IMR-90 (cell line): Measurements from ENCODE around the gene FXYD1. TPM values are rescaled to one million over a fixed set of nuclear protein-coding genes. Genes with fewer than 3 reads are reported as not detected.

Source experiments
- RAD21 ChIP-seq: IDR thresholded peaks from 2 replicates; pipeline ENCODE4 v1.6.1; 2012; ENCODE audit warnings: low read length, improper control_type of control experiment
- polyA plus RNA-seq, 3 experiments: library from polyadenylated mRNA; depleted of rRNA; stranded (reverse); fragments of >200 nt; gene quantifications; 2 replicates each; pipeline ENCODE4 v1.2.3, GENCODE V29; 2012; ENCODE audit warnings: low replicate concordance in 1 of 3
- total RNA-seq: library from RNA; depleted of rRNA; stranded (reverse); fragments of >200 nt; gene quantifications from 2 replicates; pipeline ENCODE4 v1.2.3, GENCODE V29; 2012
- TF ChIP-seq, protein P1 (sequence below): fragments of 150-350 bp; IDR thresholded peaks from 2 replicates; pipeline ENCODE4 v1.6.1; 2017; ENCODE audit warnings: mild to moderate bottlenecking, antibody characterized with exemption, low read length, low read depth

FXYD1 gene
- total and polyA plus RNA-seq, 2 of the 4 experiments (the other 2 are of a cell fraction) = 0.18 to 3.9 TPM

DNA sequence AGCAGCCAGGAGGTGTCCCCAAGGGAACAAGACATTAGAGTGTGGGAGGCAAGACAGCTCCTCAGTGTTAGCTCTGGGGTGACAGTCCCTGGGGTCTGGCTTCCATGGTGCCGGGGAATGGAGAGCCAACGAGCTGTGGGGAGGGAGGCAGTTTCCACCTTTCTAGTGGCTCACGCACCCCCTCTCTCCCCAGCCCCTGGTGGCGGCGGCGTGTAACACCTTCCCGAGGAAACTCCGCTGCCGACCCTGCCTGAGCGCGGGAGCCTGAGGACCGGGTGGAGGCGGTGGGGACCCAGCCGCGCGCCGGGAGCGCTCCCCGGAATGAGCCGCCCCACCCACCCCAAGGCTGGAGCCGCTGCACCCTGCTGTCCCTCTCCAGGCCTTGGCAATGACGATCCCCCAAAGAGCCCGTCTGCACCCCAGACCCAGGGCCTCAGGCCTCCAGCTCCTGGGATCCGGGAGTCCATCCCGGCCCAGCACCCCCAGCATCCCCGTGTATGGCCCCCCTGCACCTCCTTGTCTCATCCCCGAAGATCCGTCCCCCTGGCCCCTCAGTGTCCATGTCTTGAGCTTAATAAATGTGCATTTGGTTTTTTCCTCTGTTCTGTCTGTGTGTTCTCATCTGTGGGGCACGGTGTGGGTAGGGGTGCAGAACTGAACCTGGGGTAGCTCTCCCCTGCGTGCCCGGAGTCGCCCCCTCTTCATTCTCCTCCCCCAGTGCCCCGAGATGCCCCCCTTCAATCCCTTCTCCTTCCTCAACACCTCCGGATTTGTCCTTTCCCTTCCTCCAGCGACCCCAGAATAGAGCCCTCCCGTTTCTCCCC, 15.3 kb downstream of the FXYD1 start (continued):
- TF ChIP-seq, protein P1, sequence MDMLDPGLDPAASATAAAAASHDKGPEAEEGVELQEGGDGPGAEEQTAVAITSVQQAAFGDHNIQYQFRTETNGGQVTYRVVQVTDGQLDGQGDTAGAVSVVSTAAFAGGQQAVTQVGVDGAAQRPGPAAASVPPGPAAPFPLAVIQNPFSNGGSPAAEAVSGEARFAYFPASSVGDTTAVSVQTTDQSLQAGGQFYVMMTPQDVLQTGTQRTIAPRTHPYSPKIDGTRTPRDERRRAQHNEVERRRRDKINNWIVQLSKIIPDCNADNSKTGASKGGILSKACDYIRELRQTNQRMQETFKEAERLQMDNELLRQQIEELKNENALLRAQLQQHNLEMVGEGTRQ = no peak
- peak; percentile 22; the same call in 1 of the 2 replicates for TF ChIP-seq RAD21
